K562 (cell line): ENCODE measurements around the gene CACNA1I. TPM values are rescaled to one million over a fixed set of nuclear protein-coding genes. Genes with fewer than 3 reads are reported as not detected.

Experiments used
- ATAC-seq: fragments of 200-7000 bp; cut with Tn5 transposase; 3 replicates; pipeline ENCODE4 v1.9.1; 2020; ENCODE audit warnings: moderate library complexity
- BruUV-seq: library from RNA; stranded (reverse); fragments of 400-500 nt; replicated peaks from 2 replicates; lab custom pipeline; 2021; lab: Mats Ljungman, UMichigan
- CTCF ChIA-PET: fragments of 300-600 bp; formaldehyde crosslinking; extraction: SDS; loops from one replicate; lab custom pipeline; 2021; ENCODE audit warnings: low intra/inter-chr PET ratio; lab: Yijun Ruan, JAX
- POLR2A ChIA-PET: fragments of 300-600, 350-650 bp; sonication (Branson Sonifier 250); formaldehyde crosslinking; extraction: SDS; loops from one replicate; lab custom pipeline; 2021; ENCODE audit warnings: antibody characterized with exemption, inconsistent platforms; lab: Yijun Ruan, JAX
- DNase-seq, 4 experiments: peaks; one replicate each; pipeline versions ENCODE4 v3.0.0 to v3.0.0-alpha.2; 2011 to 2018; ENCODE audit warnings: low spot score in 3 of 4, mixed read lengths in 3 of 4; ENCODE audit errors: extremely low read depth in 1 of 4
- FAIRE-seq: peaks from 2 replicates; lab custom pipeline; 2011; peaks lifted over from hg19 to GRCh38; lab: Jason Lieb, UNC
- H2AFZ ChIP-seq: 2 replicates; pipeline ENCODE4 v1.6.0; 2011; ENCODE audit warnings: low read depth, low read length, control low read depth, inconsistent platforms
- H3K27ac ChIP-seq: fragments of 200-600 bp; 3 replicates; pipeline ENCODE4 v1.8.0; 2011; ENCODE audit warnings: low read depth, mild to moderate bottlenecking, control low read depth, inconsistent platforms, low read length, moderate library complexity, mixed read lengths; ENCODE audit errors: extremely low read depth
- H3K27me3 ChIP-seq, 2 experiments: fragments of 300-600 bp in 1 of 2; 2 replicates in 1 of 2; 3 replicates in 1 of 2; pipeline versions ENCODE4 v1.6.0 to v1.8.0; 2011; ENCODE audit warnings: inconsistent platforms in 2 of 2, low read length in 2 of 2, mild to moderate bottlenecking in 1 of 2, mixed read lengths in 1 of 2, moderate library complexity in 1 of 2; ENCODE audit not compliant: control insufficient read depth in 2 of 2, insufficient read depth in 2 of 2
- H3K36me3 ChIP-seq: fragments of 300-600 bp; 3 replicates; pipeline ENCODE4 v1.8.0; 2011; ENCODE audit warnings: mild to moderate bottlenecking, low read length, inconsistent platforms; ENCODE audit not compliant: control insufficient read depth, insufficient read depth
- H3K4me1 ChIP-seq, 2 experiments: fragments of 200-600 bp in 1 of 2; replicated peaks in 1 of 2; 2 replicates in 1 of 2; 3 replicates in 1 of 2; pipeline versions ENCODE4 v1.5.1 to v1.8.0; 2011; ENCODE audit warnings: inconsistent platforms in 2 of 2, low read length in 2 of 2, mild to moderate bottlenecking in 1 of 2, mixed read lengths in 1 of 2, moderate library complexity in 1 of 2; ENCODE audit not compliant: control insufficient read depth in 2 of 2, insufficient read depth in 2 of 2
- H3K4me2 ChIP-seq: 2 replicates; pipeline ENCODE4 v1.6.1; 2011; ENCODE audit warnings: low read length, control low read depth, inconsistent platforms, mixed read lengths; ENCODE audit not compliant: insufficient read depth
- H3K4me3 ChIP-seq: fragments of 200-600 bp; sonication (generic), shearing (Covaris generic); 2 replicates; pipeline ENCODE4 v1.5.1; 2016; ENCODE audit warnings: control low read depth, inconsistent platforms
- H3K79me2 ChIP-seq: fragments of 200-600 bp; 3 replicates; pipeline ENCODE4 v1.8.0; 2011; ENCODE audit warnings: low read length, inconsistent platforms; ENCODE audit not compliant: control insufficient read depth, insufficient read depth
- H3K9ac ChIP-seq, 2 experiments: 2 replicates each; pipeline versions ENCODE4 v1.6.0 to v1.6.1; 2011; ENCODE audit warnings: low read depth in 2 of 2, low read length in 2 of 2, control low read depth in 1 of 2, inconsistent platforms in 1 of 2, mild to moderate bottlenecking in 1 of 2, mixed read lengths in 1 of 2; ENCODE audit not compliant: insufficient read depth in 1 of 2
- H3K9me1 ChIP-seq: one replicate; pipeline ENCODE4 v1.6.0; 2011; ENCODE audit warnings: inconsistent platforms, mild to moderate bottlenecking, low read length, moderate library complexity; ENCODE audit not compliant: control insufficient read depth, insufficient read depth
- H3K9me3 ChIP-seq: replicated peaks from 2 replicates; pipeline ENCODE4 v1.5.1; 2011; ENCODE audit warnings: low read depth, low read length, inconsistent platforms; ENCODE audit not compliant: control insufficient read depth, insufficient read depth
- H4K20me1 ChIP-seq: replicated peaks from 2 replicates; pipeline ENCODE4 v1.6.1; 2011; ENCODE audit warnings: low read length, inconsistent platforms, mixed read lengths; ENCODE audit not compliant: control insufficient read depth, insufficient read depth
- E4F1 ChIP-seq: fragments of 250-450 bp; sonication (Bioruptor Pico); IDR thresholded peaks from 2 replicates; pipeline ENCODE4 v1.5.0; 2021; ENCODE audit warnings: mild to moderate bottlenecking, borderline replicate concordance
- FOS ChIP-seq: IDR thresholded peaks from 3 replicates; pipeline ENCODE4 v1.6.1; 2011; ENCODE audit not compliant: insufficient read length; ENCODE audit errors: extremely low read depth
- GABPB1 ChIP-seq: sonication (generic); formaldehyde crosslinking; IDR thresholded peaks from 2 replicates; pipeline ENCODE4 v1.8.0; 2022; ENCODE audit warnings: mild to moderate bottlenecking, missing genetic modification reagents
- SMAD4 ChIP-seq: fragments of 250-450 bp; sonication (Bioruptor Pico); conservative IDR thresholded peaks from 2 replicates; pipeline ENCODE4 v1.8.0; 2021; ENCODE audit warnings: inconsistent platforms, mild to moderate bottlenecking, moderate library complexity
- WGBS: fragments of 100-300 bp; shearing (Covaris generic); methylation state at CpG from one replicate; pipeline ENCODE4 v1.1.6; 2016; ENCODE audit warnings: low coverage, mixed read lengths; ENCODE audit not compliant: insufficient coverage; ENCODE audit errors: missing lambda C conversion rate; 5-methylcytosine and 5-hydroxymethylcytosine counted together
- in situ Hi-C: fragments of 300-500 bp; cut with MboI; formaldehyde crosslinking; loops from 4 replicates; pipeline ENCODE4 v1.15.0; 2018; ENCODE audit warnings: inconsistent platforms, mixed read lengths
- intact Hi-C: fragments of 100-400 bp; cut with micrococcal nuclease; formaldehyde crosslinking; loops from 2 replicates; pipeline ENCODE4 v1.14.2; 2022
- polyA plus RNA-seq, 8 experiments: library from polyadenylated mRNA; depleted of rRNA in 4 of 8; stranded (reverse) in 5 of 8; unstranded in 3 of 8; fragments of >200 nt; fragmentation: Nextera tagmentation in 2 of 8; fragmentation: Illumina TruSeq in 1 of 8; extraction: Ambion mirVana in 2 of 8; extraction: Trizol in 1 of 8; gene quantifications; 2 replicates each; pipeline versions ENCODE4 v1.2.1 to v1.2.3, GENCODE V29; 2011 to 2014; ENCODE audit warnings: inconsistent platforms in 1 of 8, missing spikeins in 1 of 8
- total RNA-seq, 7 experiments: library from RNA; depleted of rRNA in 6 of 7; stranded (reverse); fragments of >200 nt in 6 of 7; fragmentation: Illumina TruSeq in 2 of 7; extraction: Trizol in 2 of 7; gene quantifications; 2 replicates each; pipeline versions ENCODE4 v1.2.1 to v1.2.3, GENCODE V29; 2011 to 2021; ENCODE audit warnings: low replicate concordance in 1 of 7

CACNA1I gene
- total and polyA plus RNA-seq, 9 of the 15 experiments (the other 6 are each of a cell fraction or from before 2014, with no cell fraction given) = 0.01 to 0.79 (median 0.32) TPM; not detected in 1

DNA sequence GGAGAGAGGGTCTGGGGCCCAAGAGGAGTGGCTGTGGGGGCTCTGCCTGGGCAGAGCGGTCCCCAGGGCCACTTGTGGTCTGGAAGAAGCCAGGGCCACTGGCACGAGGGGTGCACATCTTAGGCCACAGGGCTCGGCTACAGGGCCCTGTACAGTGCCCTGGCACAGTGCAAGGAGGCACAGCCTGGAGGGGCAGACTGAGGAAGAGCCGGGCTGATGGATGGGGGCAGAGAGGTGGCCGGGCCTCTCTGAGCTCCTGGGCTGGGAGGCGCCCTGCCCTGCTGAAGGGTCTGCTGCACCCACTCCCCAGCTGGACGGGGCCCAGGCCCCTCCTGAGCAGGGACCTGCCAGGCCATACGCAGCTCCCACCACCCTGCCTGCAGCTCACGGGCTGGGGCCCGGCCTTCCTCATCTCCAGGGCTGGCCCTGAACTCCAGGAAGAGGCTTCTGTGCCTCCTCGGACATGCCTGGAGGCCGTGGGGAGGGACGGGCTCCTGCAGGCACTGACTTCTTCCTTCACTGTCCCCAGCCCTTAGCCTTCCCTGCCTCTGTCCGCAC lies 123.5 kb downstream of the CACNA1I start:
- Histone ChIP-seq H3K27me3 (no peaks in the 10 kb centered on the region), H3K79me2 (no peaks in the 10 kb centered on the region), H3K4me1 (peaks cover 0 to 24% of the 10 kb centered on the region in 2 experiments; a peak in 3 of 5 replicates), H4K20me1 (no peaks in the 10 kb centered on the region), H3K9ac (no peak overlapping the region; a peak in 1 of 4 replicates), H3K27ac (no peak overlapping the region), H2AFZ (no peak overlapping the region), H3K9me3 (no peaks in the 10 kb centered on the region), H3K4me3 (no peak overlapping the region), H3K36me3 (no peaks in the 10 kb centered on the region), H3K4me2 (no peak overlapping the region), H3K9me1 (no peaks in the 10 kb centered on the region)
- ATAC-seq = no peak
- POLR2A ChIA-PET = interaction anchor here (0.8 kb wide), 1 partner anchor 20 kb away, joined by 3 read pairs; no protein-coding TSS in a partner anchor
- in situ Hi-C loops (no loop called here), intact Hi-C loops (no loop called here)
- TF ChIP-seq SMAD4 = no peak
- no peak for TF ChIP-seq FOS
- no peak for TF ChIP-seq GABPB1 (CRISPR knock-in tag)
- TF ChIP-seq E4F1 (CRISPR knock-in tag) = no peak
- DNase-seq = no peak
- CTCF ChIA-PET = no interaction called here
- 29% methylated on average over 7 of the region's 14 CpGs for whole genome bisulfite sequencing
- no peak for FAIRE-seq
- BruUV-seq = no TSS peak
